Breast epithelium (tissue), 4 donors: ENCODE data around the gene TMEM229A. TPM values are rescaled to one million over a fixed set of nuclear protein-coding genes. Genes with fewer than 3 reads are reported as not detected.

Source experiments
- DNase-seq, 2 donors: peaks; one replicate each; pipeline ENCODE4 v3.0.0-alpha.2; 2019; ENCODE audit warnings: low spot score in 2 of 2
- H3K27ac ChIP-seq, 2 donors: fragments of 200-600 bp; sonication (generic) in 1 of 2; one replicate each; pipeline ENCODE4 v1.5.1; 2016 to 2019; ENCODE audit warnings: mild to moderate bottlenecking in 1 of 2
- H3K27me3 ChIP-seq, 2 donors: fragments of 200-600 bp; sonication (generic) in 1 of 2; one replicate each; pipeline versions ENCODE4 v1.5.1 to v1.6.0; 2017 to 2019; ENCODE audit warnings: control low read depth in 1 of 2, mild to moderate bottlenecking in 1 of 2
- H3K36me3 ChIP-seq: fragments of 200-600 bp; one replicate; pipeline ENCODE4 v1.5.1; 2019
- H3K4me1 ChIP-seq, 2 donors: fragments of 200-600 bp; sonication (generic); one replicate each; pipeline ENCODE4 v1.5.1; 2016 to 2019; ENCODE audit warnings: control low read depth in 1 of 2
- H3K4me3 ChIP-seq, 3 donors: fragments of 200-600 bp; sonication (generic); 1 replicate in 2 of 3; 2 replicates in 1 of 3; pipeline ENCODE4 v1.5.1; 2016 to 2019; ENCODE audit warnings: mild to moderate bottlenecking in 3 of 3, moderate library complexity in 2 of 3
- H3K9me3 ChIP-seq, 2 donors: fragments of 200-600 bp; sonication (generic) in 1 of 2; one replicate each; pipeline ENCODE4 v1.5.1; 2016 to 2019; ENCODE audit warnings: control low read depth in 1 of 2
- CTCF ChIP-seq, 3 donors: fragments of 450-650 bp; IDR thresholded peaks; one replicate each; pipeline ENCODE4 v1.5.1; 2016 to 2017; ENCODE audit warnings: antibody characterized with exemption in 3 of 3, mild to moderate bottlenecking in 3 of 3, moderate library complexity in 3 of 3
- POLR2A ChIP-seq: fragments of 450-650 bp; IDR thresholded peaks from one replicate; pipeline ENCODE4 v1.6.1; 2016; ENCODE audit warnings: antibody characterized with exemption, mild to moderate bottlenecking, moderate library complexity
- POLR2AphosphoS5 ChIP-seq, 3 donors: sonication (generic); formaldehyde crosslinking; IDR thresholded peaks; one replicate each; pipeline ENCODE4 v1.6.1; 2017; ENCODE audit warnings: antibody characterized with exemption in 3 of 3
- intact Hi-C: fragments of 100-400 bp; cut with DNase I; formaldehyde crosslinking; loops from one replicate; pipeline ENCODE4 v1.15.1; 2023; ENCODE audit warnings: low total_unique reads
- total RNA-seq, 3 donors: library from RNA; depleted of rRNA; stranded (reverse); fragments of >200 nt; gene quantifications; one replicate each; pipeline ENCODE4 v1.1.0, GENCODE V29; 2016

The TMEM229A gene
- total RNA-seq, 3 donors from 2014 or later, result not detected

- no peaks in the 10 kb centered on the region for H3K36me3 ChIP-seq
- no peak for TF ChIP-seq POLR2AphosphoS5 (IDR thresholded peaks at IDR 0.05)
- TF ChIP-seq POLR2A, result no peak
- no peak for TF ChIP-seq CTCF (IDR thresholded peaks at IDR 0.05)
- no peaks in the 10 kb centered on the region for H3K27me3 ChIP-seq
- no peaks in the 10 kb centered on the region for H3K4me1 ChIP-seq
- H3K9me3 ChIP-seq, result no peaks in the 10 kb centered on the region
- no peak overlapping the region for H3K4me3 ChIP-seq
- intact Hi-C loops, result no loop called here
- no peak for DNase-seq
- no peak overlapping the region for H3K27ac ChIP-seq
Measured at GRCh38 chr7:124059375-124059774, 26.5 kb upstream of the TMEM229A start.

DNA sequence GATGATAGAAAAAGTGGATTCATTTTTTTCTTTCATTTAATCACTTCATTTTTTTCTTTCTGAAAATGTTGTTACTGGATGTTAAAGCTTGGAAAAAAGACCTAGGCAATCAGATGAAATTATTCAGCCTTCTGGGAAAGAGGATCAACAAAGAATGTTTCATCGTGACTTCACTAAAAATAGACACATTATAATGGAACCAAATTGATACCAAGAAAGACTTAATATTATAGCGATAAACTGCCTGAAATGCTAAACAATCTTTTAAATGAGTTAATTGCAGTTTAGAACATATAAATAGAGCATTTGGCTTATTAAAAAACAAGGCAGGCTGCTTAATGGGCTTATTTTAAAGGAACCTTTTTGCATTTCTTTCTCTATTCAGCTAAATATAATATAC is 25.6 kb upstream of the TMEM229A start:
- intact Hi-C loops, result no loop called here
- Histone ChIP-seq H3K4me1 (no peaks in the 10 kb centered on the region), H3K4me3 (no peak overlapping the region), H3K27ac (no peak overlapping the region), H3K9me3 (no peaks in the 10 kb centered on the region), H3K27me3 (no peaks in the 10 kb centered on the region), H3K36me3 (no peaks in the 10 kb centered on the region)
- no peak for DNase-seq
- no peak for TF ChIP-seq CTCF (IDR thresholded peaks at IDR 0.05)
- no peak for TF ChIP-seq POLR2A
- no peak for TF ChIP-seq POLR2AphosphoS5 (IDR thresholded peaks at IDR 0.05)

DNA sequence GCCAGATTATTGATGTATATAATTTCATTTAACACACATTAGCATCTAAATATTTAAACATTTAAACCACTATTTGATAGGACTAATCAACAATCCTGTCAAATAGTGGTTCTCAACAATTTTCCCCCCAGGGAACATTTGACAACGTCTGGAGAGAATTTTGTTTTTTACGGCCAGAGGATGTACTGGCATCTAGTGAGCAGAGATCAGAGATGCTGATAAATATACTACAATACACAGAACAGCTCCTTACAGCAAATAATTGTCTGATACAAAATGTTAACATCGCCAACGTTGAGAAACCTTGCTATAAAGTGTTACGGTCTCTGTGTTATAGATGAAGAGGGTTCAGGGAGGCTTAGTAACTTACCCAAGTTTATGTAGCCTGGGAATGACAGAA is 25.0 kb upstream of the TMEM229A start:
- H3K27me3 ChIP-seq, result no peaks in the 10 kb centered on the region
- H3K36me3 ChIP-seq, result no peaks in the 10 kb centered on the region
- TF ChIP-seq POLR2A, result no peak
- no peak for TF ChIP-seq CTCF (IDR thresholded peaks at IDR 0.05)
- no peak for TF ChIP-seq POLR2AphosphoS5 (IDR thresholded peaks at IDR 0.05)
- no peak overlapping the region for H3K4me3 ChIP-seq
- intact Hi-C loops, result no loop called here
- no peak for DNase-seq
- H3K9me3 ChIP-seq, result no peaks in the 10 kb centered on the region
- H3K27ac ChIP-seq, result no peak overlapping the region
- no peaks in the 10 kb centered on the region for H3K4me1 ChIP-seq

DNA sequence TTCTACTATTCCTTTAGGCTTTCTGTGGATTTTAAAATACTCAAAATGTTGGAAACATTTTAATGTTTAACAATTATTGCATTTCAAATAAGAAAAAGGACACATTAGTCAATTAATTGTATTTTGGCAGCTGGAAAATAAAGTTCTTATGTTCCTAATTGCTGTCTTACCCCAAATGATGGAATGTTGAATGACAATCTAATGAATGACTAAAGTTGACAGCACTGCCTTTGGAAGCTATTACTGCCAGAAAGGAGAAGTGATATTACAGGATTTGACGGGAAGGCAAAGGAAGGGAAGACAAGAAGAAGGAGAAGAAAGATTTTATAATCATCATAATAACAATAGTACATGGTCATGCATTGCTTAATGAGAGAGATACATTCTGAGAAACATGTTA is 23.4 kb upstream of the TMEM229A start:
- Histone ChIP-seq H3K27me3 (no peaks in the 10 kb centered on the region), H3K4me3 (no peak overlapping the region), H3K36me3 (no peaks in the 10 kb centered on the region), H3K27ac (no peak overlapping the region), H3K4me1 (no peaks in the 10 kb centered on the region), H3K9me3 (no peaks in the 10 kb centered on the region)
- TF ChIP-seq CTCF (IDR thresholded peaks at IDR 0.05) (no peak), POLR2AphosphoS5 (IDR thresholded peaks at IDR 0.05) (no peak), POLR2A (no peak)
- DNase-seq, result no peak
- intact Hi-C loops, result no loop called here

GRCh38 chr7:124051681-124052377 is 19.0 kb upstream of the TMEM229A start:
- H3K9me3 ChIP-seq, result no peaks in the 10 kb centered on the region
- no peaks in the 10 kb centered on the region for H3K4me1 ChIP-seq
- H3K27me3 ChIP-seq, result no peaks in the 10 kb centered on the region
- TF ChIP-seq POLR2A, result no peak
- no peak for TF ChIP-seq POLR2AphosphoS5 (IDR thresholded peaks at IDR 0.05)
- no peak for TF ChIP-seq CTCF (IDR thresholded peaks at IDR 0.05)
- DNase-seq, result no peak
- H3K36me3 ChIP-seq, result no peaks in the 10 kb centered on the region
- H3K27ac ChIP-seq, result no peak overlapping the region
- H3K4me3 ChIP-seq, result no peak overlapping the region
- intact Hi-C loops, result no loop called here
